Mesendoderm (in vitro differentiated cells): ENCODE measurements around the gene MAST2.
A peak's percentile ranks its signal among the peaks of the same experiment; 100 is the strongest.
"Not testable (repeated sequence)": the region's sequence is repeated elsewhere in the genome, so short reads cannot be mapped to it uniquely, and the experiment has no call there.

ENCODE experiments used
- DNase-seq: peaks from one replicate; pipeline ENCODE4 v3.0.0; 2013
- H2AK5ac ChIP-seq: 2 replicates; pipeline ENCODE4 v1.6.1; 2013; ENCODE audit warnings: low read length, inconsistent platforms
- H2BK120ac ChIP-seq: 2 replicates; pipeline ENCODE4 v1.6.1; 2013; ENCODE audit warnings: low read depth, mild to moderate bottlenecking, low read length, moderate library complexity, mixed read lengths
- H2BK15ac ChIP-seq: replicated peaks from 2 replicates; pipeline ENCODE4 v1.6.1; 2013; ENCODE audit warnings: low read depth, mild to moderate bottlenecking, moderate library complexity
- H2BK5ac ChIP-seq: 2 replicates; pipeline ENCODE4 v1.6.1; 2013; ENCODE audit warnings: low read length, inconsistent platforms
- H3K18ac ChIP-seq: 2 replicates; pipeline ENCODE4 v1.6.1; 2013; ENCODE audit warnings: mild to moderate bottlenecking, low read length, mixed read lengths
- H3K23ac ChIP-seq: one replicate; pipeline ENCODE4 v1.6.1; 2013; ENCODE audit warnings: low read length
- H3K27ac ChIP-seq: 2 replicates; pipeline ENCODE4 v1.5.1; 2013; ENCODE audit warnings: low read depth, mild to moderate bottlenecking, inconsistent platforms, low read length, moderate library complexity
- H3K27me3 ChIP-seq: 2 replicates; pipeline ENCODE4 v1.6.1; 2013; ENCODE audit warnings: low read length, control low read depth, mild to moderate bottlenecking, inconsistent platforms; ENCODE audit not compliant: insufficient read depth, poor library complexity
- H3K36me3 ChIP-seq: 2 replicates; pipeline ENCODE4 v1.6.1; 2013; ENCODE audit warnings: low read length, inconsistent platforms; ENCODE audit not compliant: control insufficient read depth, insufficient read depth
- H3K4ac ChIP-seq: one replicate; pipeline ENCODE4 v1.6.1; 2013; ENCODE audit warnings: low read depth, mild to moderate bottlenecking, low read length, moderate library complexity
- H3K4me1 ChIP-seq: 2 replicates; pipeline ENCODE4 v1.6.1; 2013; ENCODE audit warnings: low read depth, low read length, inconsistent platforms; ENCODE audit not compliant: control insufficient read depth
- H3K4me2 ChIP-seq: 2 replicates; pipeline ENCODE4 v1.6.1; 2013; ENCODE audit warnings: low read length
- H3K4me3 ChIP-seq: 2 replicates; pipeline ENCODE4 v1.5.1; 2013; ENCODE audit warnings: mild to moderate bottlenecking, low read length
- H3K56ac ChIP-seq: one replicate; pipeline ENCODE4 v1.6.1; 2013; ENCODE audit warnings: low read length
- H3K79me1 ChIP-seq: 2 replicates; pipeline ENCODE4 v1.6.1; 2013; ENCODE audit warnings: low read length, inconsistent platforms
- H3K79me2 ChIP-seq: 2 replicates; pipeline ENCODE4 v1.6.1; 2013; ENCODE audit warnings: mild to moderate bottlenecking, low read length; ENCODE audit not compliant: control insufficient read depth, insufficient read depth
- H3K9ac ChIP-seq: 2 replicates; pipeline ENCODE4 v1.6.1; 2013; ENCODE audit warnings: low read length, inconsistent platforms
- H4K5ac ChIP-seq: one replicate; pipeline ENCODE4 v1.6.1; 2013; ENCODE audit warnings: low read length
- H4K8ac ChIP-seq: one replicate; pipeline ENCODE4 v1.6.1; 2013; ENCODE audit warnings: low read depth, mild to moderate bottlenecking, control low read depth, low read length, moderate library complexity
- WGBS: extraction: QIAGEN DNeasy Blood & Tissue Kit; methylation state at CpG from one replicate; pipeline ENCODE4 v1.1.7; 2013; ENCODE audit warnings: low lambda C conversion rate, missing lambda C conversion rate; ENCODE audit not compliant: insufficient coverage; ENCODE audit errors: extremely low coverage; 5-methylcytosine and 5-hydroxymethylcytosine counted together

The MAST2 gene

DNA sequence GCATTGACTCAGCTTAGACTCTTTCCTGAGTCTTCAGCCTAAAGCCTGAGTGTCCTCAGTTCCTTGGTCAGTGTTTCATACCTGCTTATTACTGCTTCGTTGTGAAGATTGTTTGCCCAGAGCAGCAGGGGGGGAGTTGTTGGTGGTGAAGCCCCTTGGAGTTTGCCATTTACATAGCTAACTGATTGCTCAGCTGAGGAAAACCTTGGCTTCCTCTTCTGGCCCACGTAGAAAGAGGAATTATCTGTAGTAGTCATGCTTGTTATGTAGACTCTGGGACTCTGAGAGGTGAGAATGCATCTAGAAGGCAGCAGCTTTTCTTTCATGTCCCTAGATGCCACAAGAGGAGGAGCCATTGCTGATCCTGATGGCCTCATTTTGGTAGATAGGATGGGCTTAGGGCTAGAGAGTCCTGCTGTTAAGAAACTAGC, 125.9 kb downstream of the MAST2 start:
- H3K9ac ChIP-seq = peak overlapping the region; percentile 24
- H2AK5ac ChIP-seq = no peak overlapping the region
- H2BK15ac ChIP-seq = no peak overlapping the region
- no peak overlapping the region for H3K4me3 ChIP-seq
- no peaks in the 10 kb centered on the region for H3K36me3 ChIP-seq
- WGBS = no CpG with 5 or more reads among the region's 2 CpGs
- H4K8ac ChIP-seq = no peak overlapping the region
- peak overlapping the region; percentile 68 for H3K27ac ChIP-seq
- no peak overlapping the region for H2BK120ac ChIP-seq
- H3K79me1 ChIP-seq = no peaks in the 10 kb centered on the region
- H4K5ac ChIP-seq = no peak overlapping the region
- H3K79me2 ChIP-seq = no peaks in the 10 kb centered on the region
- peak overlapping the region; percentile 67 for H2BK5ac ChIP-seq
- H3K4me2 ChIP-seq = no peak overlapping the region
- no peak overlapping the region for H3K18ac ChIP-seq
- H3K23ac ChIP-seq = no peak overlapping the region
- no peaks in the 10 kb centered on the region for H3K27me3 ChIP-seq
- peak; percentile 99 for DNase-seq
- peak overlapping the region; percentile 65 for H3K56ac ChIP-seq
- peaks cover 28% of the 10 kb centered on the region for H3K4me1 ChIP-seq
- H3K4ac ChIP-seq = no peak overlapping the region

DNA sequence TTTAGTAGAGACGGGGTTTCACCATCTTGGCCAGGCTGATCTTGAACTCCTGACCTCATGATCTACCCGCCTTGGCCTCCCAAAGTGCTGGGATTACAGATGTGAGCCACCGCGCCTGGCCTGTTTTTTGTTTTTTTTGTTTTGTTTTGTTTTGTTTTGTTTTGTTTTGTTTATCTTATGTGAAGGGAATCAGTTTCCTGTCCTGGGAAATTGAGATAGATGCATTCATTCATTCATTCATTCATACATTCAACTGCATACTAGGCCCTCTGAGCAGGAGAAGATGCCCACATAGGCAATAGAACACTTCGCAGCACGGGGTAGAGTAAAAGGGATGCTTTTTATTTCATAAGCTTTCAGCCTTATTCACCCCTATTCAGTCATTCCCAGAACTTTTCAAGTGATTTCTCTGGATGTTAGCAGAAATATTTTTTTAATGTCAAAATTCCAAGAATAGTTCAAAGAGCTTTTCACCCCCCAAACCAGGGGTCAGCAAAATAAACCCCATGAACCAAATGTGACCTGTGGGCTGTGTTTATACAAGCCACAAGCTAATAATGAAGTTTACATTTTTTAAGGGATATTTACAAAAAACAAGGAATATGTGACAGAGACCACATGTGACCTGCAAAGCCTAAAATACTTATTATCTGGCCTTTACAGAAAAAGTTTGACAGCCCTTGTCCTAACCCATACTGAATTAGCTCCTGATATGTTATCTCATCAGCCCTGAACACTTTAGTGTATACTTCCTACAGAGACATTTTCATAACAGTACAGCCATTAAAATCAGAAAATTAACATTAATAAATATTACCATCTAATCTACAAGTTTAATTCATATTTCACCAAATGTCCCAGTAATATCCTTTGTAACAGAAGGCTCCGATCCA, 127.1 kb downstream of the MAST2 start:
- no peak overlapping the region for H3K23ac ChIP-seq
- no peak overlapping the region for H3K4me2 ChIP-seq
- no peak overlapping the region for H2BK120ac ChIP-seq
- no peaks in the 10 kb centered on the region for H3K79me2 ChIP-seq
- peak overlapping the region; percentile 97 for H3K4ac ChIP-seq
- H3K79me1 ChIP-seq = no peaks in the 10 kb centered on the region
- H3K4me1 ChIP-seq = peaks cover 18% of the 10 kb centered on the region
- peak overlapping the region; percentile 68 for H3K56ac ChIP-seq
- peak overlapping the region; percentile 37 for H2AK5ac ChIP-seq
- H2BK15ac ChIP-seq = no peak overlapping the region
- no peak overlapping the region for H4K5ac ChIP-seq
- no CpG with 5 or more reads among the region's 7 CpGs for WGBS
- no peak overlapping the region for H4K8ac ChIP-seq
- peak overlapping the region; percentile 85 for H3K27ac ChIP-seq
- H3K36me3 ChIP-seq = no peaks in the 10 kb centered on the region
- no peak for DNase-seq
- H2BK5ac ChIP-seq = peak overlapping the region; percentile 61
- H3K27me3 ChIP-seq = no peaks in the 10 kb centered on the region
- H3K9ac ChIP-seq = no peak overlapping the region
- peak overlapping the region; percentile 97 for H3K18ac ChIP-seq
- no peak overlapping the region for H3K4me3 ChIP-seq

DNA sequence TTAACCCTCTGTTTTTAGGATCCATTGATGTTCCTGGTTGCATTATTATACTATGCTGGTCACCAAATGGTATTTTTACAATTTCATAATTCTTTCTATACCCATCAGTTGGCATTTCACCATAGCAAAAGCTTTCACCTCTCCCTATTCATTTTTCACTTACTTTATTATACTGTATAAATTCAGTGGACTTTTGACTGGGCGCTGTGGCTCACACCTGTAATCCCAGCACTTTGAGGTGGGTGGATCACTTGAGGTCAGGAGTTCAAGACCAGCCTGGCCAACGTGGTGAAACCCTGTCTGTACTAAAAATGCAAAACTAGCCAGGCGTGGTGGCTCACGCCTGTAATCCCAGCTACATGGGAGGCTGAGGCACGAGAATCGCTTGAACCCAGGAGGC, 128.8 kb downstream of the MAST2 start:
- H3K23ac ChIP-seq, H3K4me1 ChIP-seq, H4K8ac ChIP-seq, H3K4ac ChIP-seq, H3K79me2 ChIP-seq, H3K79me1 ChIP-seq, H3K27me3 ChIP-seq, H2BK120ac ChIP-seq, DNase-seq, H2BK5ac ChIP-seq, H2AK5ac ChIP-seq, H3K36me3 ChIP-seq, H3K4me3 ChIP-seq, H3K9ac ChIP-seq, H2BK15ac ChIP-seq, H3K27ac ChIP-seq, H3K56ac ChIP-seq, H3K18ac ChIP-seq, H3K4me2 ChIP-seq, H4K5ac ChIP-seq: not testable (repeated sequence)
- no CpG with 5 or more reads among the region's 6 CpGs for WGBS

DNA sequence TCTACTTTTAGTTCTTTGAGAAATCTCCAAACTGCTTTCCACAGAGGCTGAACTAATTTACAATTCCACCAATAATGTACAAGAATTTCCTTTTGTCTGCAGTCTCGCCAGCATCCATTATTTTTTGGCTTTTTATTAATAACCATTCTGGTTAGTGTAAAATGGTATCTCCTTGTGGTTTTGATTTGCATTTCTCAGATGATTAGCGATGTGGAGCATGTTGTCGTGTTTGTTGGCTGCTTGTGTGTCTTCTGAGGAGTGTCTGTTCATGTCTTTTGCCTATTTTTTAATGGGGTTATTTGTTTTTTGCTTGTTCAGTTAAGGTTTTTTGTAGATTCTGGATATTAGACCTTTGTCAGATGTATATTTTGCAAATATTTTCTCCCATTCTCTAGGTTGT, 131.5 kb downstream of the MAST2 start:
- no peak overlapping the region for H2BK120ac ChIP-seq
- H3K79me1 ChIP-seq = no peaks in the 10 kb centered on the region
- no peak overlapping the region for H3K27ac ChIP-seq
- H3K18ac ChIP-seq = no peak overlapping the region
- H4K8ac ChIP-seq = no peak overlapping the region
- no peak overlapping the region for H4K5ac ChIP-seq
- no peaks in the 10 kb centered on the region for H3K79me2 ChIP-seq
- no peak overlapping the region for H3K4me2 ChIP-seq
- no peak overlapping the region for H3K4ac ChIP-seq
- H3K27me3 ChIP-seq = no peaks in the 10 kb centered on the region
- H2AK5ac ChIP-seq = no peak overlapping the region
- no peak overlapping the region for H3K23ac ChIP-seq
- no peak overlapping the region for H2BK5ac ChIP-seq
- no peak overlapping the region for H3K4me3 ChIP-seq
- no peak overlapping the region for H3K9ac ChIP-seq
- no peak overlapping the region for H2BK15ac ChIP-seq
- H3K36me3 ChIP-seq = no peaks in the 10 kb centered on the region
- peaks cover 5% of the 10 kb centered on the region for H3K4me1 ChIP-seq
- no peak overlapping the region for H3K56ac ChIP-seq
- DNase-seq = no peak
- WGBS = no CpG with 5 or more reads among the region's 3 CpGs

DNA sequence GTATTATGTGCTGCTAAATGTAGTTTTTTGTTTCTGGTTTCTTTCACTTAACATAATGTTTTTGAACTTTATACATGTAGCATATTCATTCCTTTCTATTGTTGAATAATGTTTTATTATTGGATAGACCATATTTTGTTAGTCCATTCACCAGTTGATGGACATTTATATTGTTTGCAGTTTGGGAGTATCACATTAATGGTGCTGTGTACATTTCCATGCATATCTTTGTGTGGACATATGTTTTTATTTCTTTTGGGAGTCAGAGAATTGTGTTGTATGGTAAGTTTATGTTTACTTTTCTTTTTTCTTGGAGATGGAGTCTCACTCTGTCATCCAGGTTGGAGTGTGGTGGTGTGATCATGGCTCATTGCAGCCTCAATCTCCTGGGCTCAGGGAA, 134.6 kb downstream of the MAST2 start:
- H3K36me3 ChIP-seq = no peaks in the 10 kb centered on the region
- no peak overlapping the region for H2AK5ac ChIP-seq
- H3K79me1 ChIP-seq = no peaks in the 10 kb centered on the region
- no peak overlapping the region for H2BK120ac ChIP-seq
- DNase-seq = no peak
- H3K4me3 ChIP-seq = no peak overlapping the region
- no peak overlapping the region for H3K18ac ChIP-seq
- H4K8ac ChIP-seq = no peak overlapping the region
- H4K5ac ChIP-seq = no peak overlapping the region
- no peak overlapping the region for H3K4ac ChIP-seq
- H3K4me1 ChIP-seq = no peaks in the 10 kb centered on the region
- no peak overlapping the region for H2BK15ac ChIP-seq
- H3K79me2 ChIP-seq = no peaks in the 10 kb centered on the region
- H3K9ac ChIP-seq = no peak overlapping the region
- no peak overlapping the region for H3K23ac ChIP-seq
- H3K4me2 ChIP-seq = no peak overlapping the region
- H3K56ac ChIP-seq = no peak overlapping the region
- H3K27ac ChIP-seq = no peak overlapping the region
- no peaks in the 10 kb centered on the region for H3K27me3 ChIP-seq
- H2BK5ac ChIP-seq = no peak overlapping the region

DNA sequence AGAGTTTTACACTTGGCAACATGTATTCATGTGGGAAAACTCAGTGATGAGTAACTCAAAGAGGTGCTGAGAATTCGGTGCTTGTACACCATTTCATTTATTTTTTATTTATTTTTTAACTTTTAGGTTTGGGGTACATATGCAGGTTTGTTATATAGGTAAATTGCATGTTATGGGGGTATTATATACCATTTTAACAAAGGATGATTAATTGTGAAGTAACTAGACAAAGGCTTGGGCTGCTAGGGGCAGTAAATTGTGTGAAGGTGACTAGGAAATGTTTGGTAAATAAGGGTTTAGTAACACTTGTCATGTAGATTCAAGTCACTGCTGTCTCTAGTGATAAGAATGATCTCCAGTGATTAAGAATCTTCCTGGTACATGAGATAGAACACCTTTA, 139.0 kb downstream of the MAST2 start:
- H3K4me2 ChIP-seq = no peak overlapping the region
- H2BK5ac ChIP-seq = no peak overlapping the region
- H3K4ac ChIP-seq = no peak overlapping the region
- WGBS = no CpG with 5 or more reads among the region's 1 CpG
- H2BK120ac ChIP-seq = no peak overlapping the region
- H3K23ac ChIP-seq = no peak overlapping the region
- no peak overlapping the region for H3K4me3 ChIP-seq
- DNase-seq = no peak
- H3K18ac ChIP-seq = no peak overlapping the region
- H3K36me3 ChIP-seq = no peaks in the 10 kb centered on the region
- H3K79me1 ChIP-seq = no peaks in the 10 kb centered on the region
- H3K9ac ChIP-seq = no peak overlapping the region
- H4K5ac ChIP-seq = no peak overlapping the region
- H3K27me3 ChIP-seq = no peaks in the 10 kb centered on the region
- H3K4me1 ChIP-seq = no peaks in the 10 kb centered on the region
- H3K79me2 ChIP-seq = no peaks in the 10 kb centered on the region
- H3K27ac ChIP-seq = no peak overlapping the region
- H2BK15ac ChIP-seq = no peak overlapping the region
- no peak overlapping the region for H3K56ac ChIP-seq
- H4K8ac ChIP-seq = no peak overlapping the region
- H2AK5ac ChIP-seq = no peak overlapping the region
